Hippocampal formation (tissue), 2 donors: ENCODE results near the gene FOXF1.

ENCODE experiments used
- DNase-seq, 2 donors: peaks; one replicate each; lab custom pipeline; 2025; lab: John Stamatoyannopoulos, UW

FOXF1 gene

DNA sequence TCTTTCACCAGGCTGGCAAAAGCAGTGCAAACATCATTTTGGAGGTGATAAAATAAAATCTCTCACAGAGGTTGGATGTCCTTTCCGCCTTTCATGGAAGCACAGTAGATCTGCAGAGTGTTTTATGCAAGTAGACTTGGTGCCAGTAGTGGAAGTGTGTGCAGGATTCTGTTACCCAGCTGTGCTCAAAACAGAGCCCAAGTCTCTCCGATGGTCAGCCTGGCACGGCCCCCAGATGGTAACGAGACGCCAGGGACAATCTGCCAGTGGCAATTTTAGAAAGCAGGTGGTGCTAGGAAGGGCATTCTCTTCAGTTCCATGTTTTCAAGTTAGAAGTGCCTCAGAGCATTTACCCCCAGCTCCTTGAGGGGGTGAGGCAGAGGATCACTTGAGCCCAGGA is 46.2 kb downstream of the FOXF1 start:
- DNase-seq = no peak

DNA sequence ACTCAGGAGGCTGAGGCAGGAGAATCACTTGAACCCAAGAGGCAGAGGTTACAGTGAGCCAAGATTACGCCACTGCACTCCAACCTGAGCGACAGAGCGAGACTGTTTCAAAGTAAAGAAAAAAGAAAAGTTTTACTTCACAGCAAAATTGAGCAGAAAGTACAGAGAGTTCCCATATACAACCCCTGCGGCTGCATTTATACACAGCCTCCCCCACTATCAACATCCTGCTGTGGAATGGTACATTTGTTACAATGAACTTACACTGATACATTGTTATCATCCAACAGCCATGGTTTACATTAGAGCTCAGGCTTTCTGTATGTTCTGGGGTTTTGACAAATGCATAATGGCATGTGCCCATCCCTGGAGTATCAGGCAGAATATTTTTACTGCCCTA is 47.3 kb downstream of the FOXF1 start:
- no peak for DNase-seq

DNA sequence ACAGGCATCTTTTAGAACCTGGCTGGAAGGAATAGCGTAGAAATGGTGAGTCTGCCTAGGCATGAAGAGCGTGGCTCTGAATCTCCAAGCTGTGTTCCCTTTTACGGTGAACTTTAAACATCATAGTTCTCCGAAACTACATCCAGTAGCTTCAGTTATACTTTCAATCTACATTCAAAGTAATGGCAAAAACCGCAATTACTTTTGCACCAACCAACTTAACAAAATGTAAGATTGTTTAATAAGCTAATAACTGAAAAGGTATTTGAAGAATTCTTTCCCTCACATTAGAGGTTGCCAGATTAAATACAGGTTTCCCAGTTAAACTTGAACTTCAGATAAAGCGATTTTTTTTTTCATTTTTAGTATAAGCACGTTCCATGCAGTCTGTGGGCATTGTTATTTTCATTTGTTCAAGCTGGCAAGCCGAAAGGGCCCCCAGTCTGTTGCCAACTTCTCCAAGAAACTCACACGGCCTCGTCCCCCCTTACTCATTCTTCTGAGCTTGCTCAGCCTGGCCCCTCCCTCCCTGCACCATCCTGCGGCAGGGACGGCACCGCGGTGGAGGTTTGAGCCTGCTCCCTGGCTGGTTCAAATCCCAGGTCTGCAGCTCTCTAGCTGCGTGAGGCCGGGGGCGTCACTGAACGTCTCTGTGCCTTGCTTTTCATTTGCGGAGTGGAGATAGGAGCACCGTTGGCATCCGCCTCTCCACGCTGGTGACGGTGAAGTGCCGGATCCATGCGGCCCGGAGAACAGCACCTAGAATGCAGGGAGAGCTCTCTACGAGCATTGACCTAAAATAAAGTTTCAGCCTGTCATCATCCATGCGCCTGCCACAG is 48.2 kb downstream of the FOXF1 start:
- DNase-seq = no peak

DNA sequence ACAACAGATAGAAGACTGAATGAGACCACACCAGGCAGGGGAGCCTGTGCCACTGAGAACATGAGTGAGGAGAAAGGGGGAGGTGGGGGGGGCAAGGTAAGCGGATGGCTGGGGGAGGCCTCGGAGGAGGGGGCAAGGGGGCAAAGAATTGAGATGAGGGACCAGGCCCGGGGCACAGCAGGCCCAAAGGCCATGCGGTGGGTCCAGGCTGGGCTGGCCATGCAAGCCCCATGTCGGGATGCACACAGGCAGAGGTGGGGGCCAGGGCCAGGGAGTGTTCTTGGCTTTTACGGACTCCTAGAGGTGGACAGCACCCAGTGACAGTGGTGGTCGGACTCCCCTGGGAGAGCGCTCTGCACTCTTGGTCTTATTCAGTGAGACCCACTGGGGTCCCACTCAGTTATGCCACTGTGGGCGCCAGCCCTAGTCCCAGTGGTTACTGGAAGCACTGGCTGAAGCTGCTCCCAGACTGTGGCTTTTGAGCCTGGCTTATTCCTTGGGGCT is 49.5 kb downstream of the FOXF1 start:
- no peak for DNase-seq

DNA sequence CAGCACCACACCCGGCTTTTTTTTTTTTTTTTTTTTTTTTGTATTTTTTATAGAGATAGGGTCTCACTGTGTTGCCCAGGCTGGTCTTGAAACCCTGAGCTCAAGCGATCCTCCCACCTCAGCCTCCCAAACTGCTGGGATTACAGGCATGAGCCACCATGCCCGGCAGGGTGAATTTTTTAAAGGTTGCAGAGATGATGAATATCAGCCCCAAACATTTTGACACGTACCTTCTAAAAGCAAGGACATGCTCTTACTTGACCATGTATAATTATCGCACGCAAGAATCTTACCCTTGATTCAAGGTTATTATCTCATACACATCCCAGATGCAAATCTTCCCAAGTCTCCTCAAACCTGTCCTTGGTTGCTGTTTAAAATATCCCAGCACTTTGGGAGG is 52.0 kb downstream of the FOXF1 start:
- no peak for DNase-seq

DNA sequence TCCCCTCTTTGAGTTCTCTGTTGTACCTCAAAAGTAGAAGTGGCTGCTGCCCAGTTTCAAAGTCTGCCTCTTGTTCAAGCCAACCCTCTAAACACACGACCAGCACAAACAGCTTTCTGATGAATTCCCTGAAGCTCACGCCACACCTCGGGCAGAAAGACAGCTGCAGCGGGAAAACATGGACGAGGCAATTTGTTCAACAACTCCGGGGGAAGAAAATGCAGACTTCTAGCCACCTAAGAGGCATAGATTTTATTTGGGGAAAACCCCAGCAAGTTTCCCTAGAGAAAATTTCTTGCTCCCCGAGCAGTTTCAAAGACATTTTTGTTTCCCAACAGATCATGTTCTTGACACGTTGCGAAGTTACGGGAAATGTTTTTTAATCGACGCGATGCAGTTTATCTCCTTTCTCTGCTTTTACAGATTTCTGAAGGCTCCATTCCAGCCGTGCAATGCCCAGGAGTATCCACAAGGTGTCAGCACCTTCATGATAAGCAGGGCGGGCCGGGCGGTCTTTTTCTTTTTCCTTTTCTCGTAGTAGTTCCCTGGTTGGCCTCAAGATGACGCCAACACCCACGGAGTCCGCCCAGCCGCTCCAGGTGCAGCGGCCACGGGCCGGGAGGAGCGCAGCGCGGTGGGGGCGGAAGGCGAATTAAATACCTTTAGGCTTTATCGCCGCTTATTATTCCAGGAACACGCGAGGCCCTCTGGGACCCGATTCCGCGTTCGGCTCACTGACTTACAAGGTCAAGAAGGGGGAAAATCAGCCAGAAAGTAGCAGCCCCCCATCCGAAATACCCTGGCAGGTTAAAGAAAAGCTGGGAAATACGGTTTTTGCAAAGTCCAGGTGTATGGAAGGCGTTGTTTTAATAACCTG is 53.4 kb downstream of the FOXF1 start:
- peak; percentile 79 to 88 for DNase-seq
